ENCODE data around the gene ZNF414. TPM values are rescaled to one million over a fixed set of nuclear protein-coding genes. Genes with fewer than 3 reads are reported as not detected.
A peak's percentile ranks its signal among the peaks of the same experiment; 100 is the strongest.

Gene ZNF414
- total RNA-seq (2012; rRNA removed) = 1.1 and 3.2 TPM in 2 replicates
- polyA plus RNA-seq (2012; rRNA removed) = 14.2 and 20.8 TPM in 2 replicates
- polyA plus RNA-seq (2012; cell fraction: cytosol; rRNA removed) = 28.7 and 38.5 TPM in 2 replicates
- 35.8 and 108 TPM in 2 replicates for polyA plus RNA-seq (2012; cell fraction: nucleus; rRNA removed; ENCODE audit: low replicate concordance)
- Bru-seq, nascent RNA = percentile 52 among the genes with signal in this experiment
- percentile 57 among the genes with signal in this experiment for BruChase-seq, experiment 1, labeled RNA remaining after a 6-hour chase
- percentile 45 among the genes with signal in this experiment for BruChase-seq, experiment 2, labeled RNA remaining after a 2-hour chase
- long read RNA-seq, partial matches to known transcripts = 1 of 10 reads
- long read RNA-seq, other reads (novel, unspliced or antisense) = 3 of 10 reads

GRCh38 chr19:8513687-8514504 is at the start of gene ZNF414:
TSS of gene ZNF414 (minus strand) at chr19:8514167. CDS start at chr19:8514046, 121 bp downstream.
- peak within 1 kb of the TSS; percentile 93 for H3K18ac ChIP-seq (ENCODE audit: low read depth, low read length)
- H3K23ac ChIP-seq (ENCODE audit: low read depth, low read length) = peak within 1 kb of the TSS; percentile 91
- H3K14ac ChIP-seq (replicated peaks; ENCODE audit: low read depth, low read length) = peak within 1 kb of the TSS; percentile 94
- H3K4me1 ChIP-seq (ENCODE audit: control insufficient read depth, insufficient read depth, low read length) = peaks cover 11% of the 10 kb centered on the region
- H3K36me3 ChIP-seq (ENCODE audit: control insufficient read depth, insufficient read depth, low read length) = peaks cover 2% of the 10 kb centered on the region; the same call in 1 of the 2 replicates
- H3K4ac ChIP-seq (ENCODE audit: low read depth, low read length) = peak within 1 kb of the TSS; percentile 94
- H3K4me2 ChIP-seq (ENCODE audit: low read depth, low read length) = peak within 1 kb of the TSS; percentile 97
- CTCF ChIA-PET = interaction anchor here (0.6 to 1.1 kb wide), 2 partner anchors 8 to 37 kb away, joined by 3 to 4 read pairs; no protein-coding TSS in a partner anchor
- DNase-seq (peak; percentile 95), ATAC-seq (ENCODE audit: low read depth) (peak; percentile 96)
- POLR2A ChIA-PET (ENCODE audit: unreplicated experiment) = interaction anchor here (0.5 to 1.5 kb wide), 9 partner anchors 9 to 1810 kb away, joined by 3 to 11 read pairs (median 4); no protein-coding TSS in a partner anchor
- H3K27me3 ChIP-seq (ENCODE audit: control insufficient read depth, insufficient read depth, low read length) = no peaks in the 10 kb centered on the region
- peak within 1 kb of the TSS; percentile 97 for H4K5ac ChIP-seq (ENCODE audit: low read depth, low read length)
- no TSS peak for BruUV-seq (replicated peaks)
- dilution Hi-C loops (cut with HindIII; ENCODE audit: low sequenced_read_pairs, unreplicated experiment) (no loop called here), in situ Hi-C loops (cut with MboI; ENCODE audit: low sequenced_read_pairs) (no loop called here), intact Hi-C loops (cut with micrococcal nuclease) (no loop called here)
- WGBS, 2 experiments (ENCODE audit: extremely low coverage in 2 of 2, insufficient read length in 1 of 2) = 1% methylated on average over 45 of the region's 70 CpGs; no CpG with 5 or more reads in 1 of the 2 experiments
- H3K79me1 ChIP-seq (ENCODE audit: low read depth in 1 of 2, low read length in 2 of 2) = peaks cover 6 to 17% of the 10 kb centered on the region in 2 experiments; a peak in 3 of 4 replicates
- H4K91ac ChIP-seq (ENCODE audit: insufficient read depth, low read depth, low read length) = peak within 1 kb of the TSS; percentile 96
- H2AK5ac ChIP-seq (ENCODE audit: low read depth, low read length) = peak within 1 kb of the TSS; percentile 89
- H4K8ac ChIP-seq (ENCODE audit: low read depth in 2 of 2, low read length in 2 of 2) = peak within 1 kb of the TSS; percentile 72 to 99
- peak within 1 kb of the TSS; percentile 99 for H2BK5ac ChIP-seq (ENCODE audit: low read depth, low read length, poor library complexity, severe bottlenecking)
- no peaks in the 10 kb centered on the region for H3K9me3 ChIP-seq (ENCODE audit: control insufficient read depth, insufficient read depth, low read length)
- peak within 1 kb of the TSS; percentile 88 for H3K56ac ChIP-seq (ENCODE audit: extremely low read depth, insufficient read depth, low read length)
- peak within 1 kb of the TSS; percentile 91 for H3K9ac ChIP-seq (ENCODE audit: low read depth, low read length)
- H2AFZ ChIP-seq (replicated peaks; ENCODE audit: low read length, poor library complexity) = peak within 1 kb of the TSS; percentile 100
- peak within 1 kb of the TSS; percentile 84 for H3K4me3 ChIP-seq (ENCODE audit: insufficient read depth, low read depth, low read length)
- H2BK15ac ChIP-seq (ENCODE audit: low read depth, low read length) = no peak within 1 kb of the TSS; the same call in 2 of the 3 replicates
- peak within 1 kb of the TSS; percentile 91 for H2BK120ac ChIP-seq (ENCODE audit: low read depth, low read length)
- H3K27ac ChIP-seq (ENCODE audit: insufficient read depth, low read length) = peak within 1 kb of the TSS; percentile 98
- peaks cover 10% of the 10 kb centered on the region for H3K9me1 ChIP-seq (ENCODE audit: insufficient read depth, low read length)
- H2BK20ac ChIP-seq (ENCODE audit: low read depth, low read length) = peak within 1 kb of the TSS; percentile 35; the same call in 1 of the 2 replicates
- H4K20me1 ChIP-seq (ENCODE audit: insufficient read depth, low read length) = no peaks in the 10 kb centered on the region
- H2AK9ac ChIP-seq (replicated peaks; ENCODE audit: low read depth, low read length, poor library complexity) = peak within 1 kb of the TSS; percentile 91
- TF ChIP-seq ELK1 (IDR thresholded peaks at IDR 0.05; ENCODE audit: borderline replicate concordance, low read depth, low read length) (no peak; the same call in 1 of the 2 replicates), RFX5 (IDR thresholded peaks at IDR 0.05; ENCODE audit: low read depth, low read length) (no peak), CHD1 (IDR thresholded peaks at IDR 0.05; ENCODE audit: low read depth, low read length) (no peak), FOS (IDR thresholded peaks at IDR 0.05; ENCODE audit: low read depth, low read length) (no peak), MAZ (IDR thresholded peaks at IDR 0.05; ENCODE audit: borderline replicate concordance, low read depth, low read length) (peak; percentile 85; the same call in 1 of the 2 replicates), USF2 (IDR thresholded peaks at IDR 0.05; ENCODE audit: low read depth, low read length) (no peak), CEBPB (IDR thresholded peaks at IDR 0.05; ENCODE audit: low read depth, low read length) (peak; percentile 80), MAFK (IDR thresholded peaks at IDR 0.05; ENCODE audit: low read depth, low read length) (no peak), SMC3 (IDR thresholded peaks at IDR 0.05; ENCODE audit: low read depth, low read length) (no peak), RAD21 (IDR thresholded peaks at IDR 0.05; ENCODE audit: low read length) (no peak), BHLHE40 (IDR thresholded peaks at IDR 0.05; ENCODE audit: low read depth, low read length) (no peak), RCOR1 (IDR thresholded peaks at IDR 0.05; ENCODE audit: insufficient replicate concordance, low read length) (no peak), NFE2L2 (IDR thresholded peaks at IDR 0.05; ENCODE audit: low read depth, low read length) (no peak), MXI1 (IDR thresholded peaks at IDR 0.05; ENCODE audit: borderline replicate concordance, low read depth, low read length) (peak; percentile 56; the same call in 1 of the 2 replicates)

Data from IMR-90 (cell line).